Nephron (organoid): ENCODE data around the gene DNASE2.

ENCODE experiments used
- H3K27ac Mint-ChIP-seq, 3 experiments: 2 replicates each; pipeline ENCODE4 v1.8.0; 2020; ENCODE audit warnings: mixed read lengths in 3 of 3, mild to moderate bottlenecking in 2 of 3, moderate library complexity in 1 of 3
- H3K27me3 Mint-ChIP-seq: 2 replicates; pipeline ENCODE4 v1.8.0; 2021; ENCODE audit warnings: low read depth, mild to moderate bottlenecking, moderate library complexity, mixed read lengths
- H3K36me3 Mint-ChIP-seq: 2 replicates; pipeline ENCODE4 v1.8.0; 2020; ENCODE audit warnings: low read depth, mixed read lengths
- H3K4me1 Mint-ChIP-seq: 2 replicates; pipeline ENCODE4 v1.8.0; 2020; ENCODE audit warnings: mixed read lengths
- H3K4me3 Mint-ChIP-seq, 3 experiments: 2 replicates each; pipeline ENCODE4 v1.8.0; 2020; ENCODE audit warnings: mild to moderate bottlenecking in 3 of 3, mixed read lengths in 3 of 3, moderate library complexity in 2 of 3
- H3K9me3 Mint-ChIP-seq: 2 replicates; pipeline ENCODE4 v1.8.0; 2020; ENCODE audit warnings: mixed read lengths
- CTCF ChIP-seq, 3 experiments: fragments of 200-600 bp; sonication (generic); IDR thresholded peaks; one replicate each; pipeline ENCODE4 v1.5.0; 2021; ENCODE audit warnings: antibody characterized with exemption in 3 of 3; ENCODE audit not compliant: unreplicated experiment in 3 of 3

Gene DNASE2

GRCh38 chr19:12873891-12874745 lies 7.1 kb downstream of the DNASE2 start:
- Mint-ChIP-seq H3K4me1 (no peaks in the 10 kb centered on the region), H3K27ac (no peak overlapping the region), H3K36me3 (peaks cover 13% of the 10 kb centered on the region), H3K27me3 (peaks cover 5% of the 10 kb centered on the region), H3K9me3 (no peaks in the 10 kb centered on the region), H3K4me3 (no peak overlapping the region)
- TF ChIP-seq CTCF (IDR thresholded peaks at IDR 0.05; ENCODE audit: unreplicated experiment in 3 of 3): no peak

GRCh38 chr19:12872941-12873890 lies 8.0 kb downstream of the DNASE2 start:
- peaks cover 13% of the 10 kb centered on the region for H3K36me3 Mint-ChIP-seq
- no peak for TF ChIP-seq CTCF (IDR thresholded peaks at IDR 0.05; ENCODE audit: unreplicated experiment in 3 of 3)
- H3K27me3 Mint-ChIP-seq: peaks cover 9% of the 10 kb centered on the region
- H3K27ac Mint-ChIP-seq: no peak overlapping the region
- H3K9me3 Mint-ChIP-seq: no peaks in the 10 kb centered on the region
- no peaks in the 10 kb centered on the region for H3K4me1 Mint-ChIP-seq
- no peak overlapping the region for H3K4me3 Mint-ChIP-seq

GRCh38 chr19:12872255-12872654 lies 9.0 kb downstream of the DNASE2 start:
- H3K27ac Mint-ChIP-seq: no peak overlapping the region
- H3K27me3 Mint-ChIP-seq: peaks cover 4% of the 10 kb centered on the region
- H3K9me3 Mint-ChIP-seq: no peaks in the 10 kb centered on the region
- no peak for TF ChIP-seq CTCF (IDR thresholded peaks at IDR 0.05; ENCODE audit: unreplicated experiment in 3 of 3)
- H3K36me3 Mint-ChIP-seq: peaks cover 13% of the 10 kb centered on the region
- H3K4me1 Mint-ChIP-seq: peaks cover under 1% of the 10 kb centered on the region
- H3K4me3 Mint-ChIP-seq: no peak overlapping the region

- H3K27ac Mint-ChIP-seq: no peak overlapping the region
- peaks cover 4% of the 10 kb centered on the region for H3K4me1 Mint-ChIP-seq
- H3K9me3 Mint-ChIP-seq: no peaks in the 10 kb centered on the region
- TF ChIP-seq CTCF (IDR thresholded peaks at IDR 0.05; ENCODE audit: unreplicated experiment in 3 of 3): no peak
- no peak overlapping the region for H3K4me3 Mint-ChIP-seq
- peaks cover 13% of the 10 kb centered on the region for H3K36me3 Mint-ChIP-seq
- H3K27me3 Mint-ChIP-seq: peaks cover 4% of the 10 kb centered on the region
Observed at GRCh38 chr19:12871681-12872080, 9.6 kb downstream of the DNASE2 start.

GRCh38 chr19:12868540-12869112 lies 12.6 kb downstream of the DNASE2 start:
- H3K4me1 Mint-ChIP-seq: peaks cover 4% of the 10 kb centered on the region
- no peak for TF ChIP-seq CTCF (IDR thresholded peaks at IDR 0.05; ENCODE audit: unreplicated experiment in 3 of 3)

More at GRCh38 chr19:12868540-12869112, 12.6 kb downstream of the DNASE2 start:
- H3K27ac Mint-ChIP-seq: no peak overlapping the region
- no peaks in the 10 kb centered on the region for H3K9me3 Mint-ChIP-seq
- H3K27me3 Mint-ChIP-seq: peaks cover 11% of the 10 kb centered on the region
- H3K4me3 Mint-ChIP-seq: peak overlapping the region in 2 of 3 experiments; percentile 41 to 55
- peaks cover 13% of the 10 kb centered on the region for H3K36me3 Mint-ChIP-seq
